ENCODE data around the gene CKAP5.
A peak's percentile ranks its signal among the peaks of the same experiment; 100 is the strongest.

DNA sequence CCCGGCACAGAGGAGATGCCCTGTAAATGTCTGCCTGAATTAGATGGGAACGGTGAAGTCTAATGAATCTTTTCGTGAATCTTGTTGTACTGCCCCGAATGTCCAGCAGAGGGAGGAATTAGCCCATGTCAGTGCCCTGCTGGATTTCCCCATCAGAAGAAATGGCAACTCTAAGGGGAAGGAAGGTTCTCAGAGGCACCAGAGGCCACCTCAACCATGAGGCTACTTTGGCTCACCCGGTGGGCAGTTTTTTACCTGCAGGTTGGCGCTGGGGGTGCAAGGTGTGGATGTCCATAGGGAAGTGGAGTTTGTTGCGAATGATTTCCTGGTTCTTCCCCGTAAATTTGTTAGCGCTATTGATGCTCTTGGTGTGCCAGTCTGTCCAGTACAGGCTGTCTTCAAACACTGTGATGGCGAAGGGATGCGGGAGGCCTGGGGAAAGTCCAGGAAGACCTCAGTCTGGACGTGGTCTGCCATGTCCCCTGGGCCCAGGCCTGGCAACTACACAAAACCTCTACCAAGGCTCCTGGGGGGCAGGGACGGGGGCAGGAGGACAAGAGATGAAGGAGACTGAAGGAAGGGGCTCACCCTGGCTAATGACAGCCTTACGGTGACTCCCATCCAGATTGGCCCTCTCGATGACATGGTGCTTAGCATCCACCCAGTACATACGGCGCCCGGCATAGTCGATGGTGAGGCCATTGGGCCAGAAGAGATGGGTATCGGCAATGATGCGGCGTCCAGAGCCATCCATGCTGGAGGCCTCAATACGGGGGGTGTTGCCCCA, 43.8 kb upstream of the CKAP5 start:
- TF ChIP-seq CEBPB (IDR thresholded peaks at IDR 0.05; ENCODE audit: low read depth) (no peak), EZH2 (IDR thresholded peaks at IDR 0.05) (no peak), FOSL1 (IDR thresholded peaks at IDR 0.05; ENCODE audit: low read depth) (no peak), CTCF (IDR thresholded peaks at IDR 0.05 in 2 of 3, conservative IDR thresholded peaks at IDR 0.05 in 1 of 3; ENCODE audit: borderline replicate concordance in 1 of 3, insufficient read depth in 1 of 3, low read depth in 2 of 3, low read length in 2 of 3) (peak; percentile 82 to 94 (median 90)), POLR2AphosphoS5 (IDR thresholded peaks at IDR 0.05; ENCODE audit: low read depth, low read length) (no peak), SRF (IDR thresholded peaks at IDR 0.05; ENCODE audit: low read depth) (no peak), SIN3A (IDR thresholded peaks at IDR 0.05; ENCODE audit: low read depth) (no peak), POLR2A (IDR thresholded peaks at IDR 0.05; ENCODE audit: borderline replicate concordance, extremely low read depth, insufficient read depth, insufficient read length) (no peak), MAX (IDR thresholded peaks at IDR 0.05) (no peak), ZFX (IDR thresholded peaks at IDR 0.05) (no peak), REST (IDR thresholded peaks at IDR 0.05; ENCODE audit: low read depth) (no peak), ZNF274 (IDR thresholded peaks at IDR 0.05; ENCODE audit: low read depth, low read length) (no peak), JUND (IDR thresholded peaks at IDR 0.05) (no peak)
